ENCODE data around the gene DCTN2. TPM values are rescaled to one million over a fixed set of nuclear protein-coding genes. Genes with fewer than 3 reads are reported as not detected.

DCTN2 gene
- total RNA-seq, 4 donors from 2014 or later = 92.9 to 138 (median 130) TPM

GRCh38 chr12:57491393-57492280 is 55.4 kb downstream of the DCTN2 start:
- Histone ChIP-seq H3K4me3 (no peak overlapping the region), H3K36me3 (peaks cover 6 to 57% (median 7%) of the 10 kb centered on the region in 3 donors), H3K27me3 (no peaks in the 10 kb centered on the region), H3K27ac (no peak overlapping the region), H3K4me1 (peaks cover 0 to 19% (median 12%) of the 10 kb centered on the region in 4 donors), H3K9me3 (no peaks in the 10 kb centered on the region)
- DNase-seq (ENCODE audit: low spot score in 2 of 2) = no peak
- TF ChIP-seq EP300 (IDR thresholded peaks at IDR 0.05) = no peak
- TF ChIP-seq POLR2A (IDR thresholded peaks at IDR 0.05) = no peak
- TF ChIP-seq CTCF (IDR thresholded peaks at IDR 0.05) = no peak
- WGBS, 2 donors = 93% methylated on average over 15 of the region's 15 CpGs

GRCh38 chr12:57490126-57490525 is 56.9 kb downstream of the DCTN2 start:
- WGBS, 2 donors = 95 to 96% methylated on average over 4 of the region's 4 CpGs
- DNase-seq (ENCODE audit: low spot score in 2 of 2) = no peak
- TF ChIP-seq EP300 (IDR thresholded peaks at IDR 0.05) = no peak
- TF ChIP-seq CTCF (IDR thresholded peaks at IDR 0.05) = no peak
- TF ChIP-seq POLR2A (IDR thresholded peaks at IDR 0.05) = no peak
- Histone ChIP-seq H3K9me3 (no peaks in the 10 kb centered on the region), H3K4me3 (no peak overlapping the region), H3K36me3 (peaks cover 6 to 42% (median 7%) of the 10 kb centered on the region in 3 donors), H3K27me3 (no peaks in the 10 kb centered on the region), H3K27ac (no peak overlapping the region), H3K4me1 (peaks cover 0 to 19% (median 12%) of the 10 kb centered on the region in 4 donors)

- Histone ChIP-seq H3K4me1 (peaks cover 0 to 19% (median 12%) of the 10 kb centered on the region in 4 donors), H3K4me3 (peak overlapping the region in 1 of 4 donors; percentile 79), H3K36me3 (peaks cover 6 to 37% (median 7%) of the 10 kb centered on the region in 3 donors), H3K9me3 (no peaks in the 10 kb centered on the region), H3K27me3 (no peaks in the 10 kb centered on the region), H3K27ac (no peak overlapping the region)
- TF ChIP-seq CTCF (IDR thresholded peaks at IDR 0.05) (no peak), POLR2A (IDR thresholded peaks at IDR 0.05) (no peak), EP300 (IDR thresholded peaks at IDR 0.05) (no peak)
- 91 to 95% methylated on average over 5 of the region's 5 CpGs for WGBS, 2 donors
- DNase-seq (ENCODE audit: low spot score in 2 of 2) = no peak
Observed at GRCh38 chr12:57489157-57489641, 57.8 kb downstream of the DCTN2 start.

- peak overlapping the region; percentile 66 to 90 (median 80) for H3K4me3 ChIP-seq
- DNase-seq (ENCODE audit: low spot score in 2 of 2) = no peak
- TF ChIP-seq EP300 (IDR thresholded peaks at IDR 0.05) (no peak), POLR2A (IDR thresholded peaks at IDR 0.05) (no peak), CTCF (IDR thresholded peaks at IDR 0.05) (no peak)
- peaks cover 0 to 19% (median 12%) of the 10 kb centered on the region in 4 donors for H3K4me1 ChIP-seq
- WGBS, 2 donors = 30 to 31% methylated on average over 11 of the region's 11 CpGs
- no peaks in the 10 kb centered on the region for H3K9me3 ChIP-seq
- peaks cover 6 to 34% (median 7%) of the 10 kb centered on the region in 3 donors for H3K36me3 ChIP-seq
- peak overlapping the region; percentile 48 to 78 (median 69) for H3K27ac ChIP-seq
- no peaks in the 10 kb centered on the region for H3K27me3 ChIP-seq
Observed at GRCh38 chr12:57488402-57489156, 58.4 kb downstream of the DCTN2 start.
